Lung microvascular endothelial cell (primary cell): Measurements from ENCODE around the gene CABLES1. TPM values are rescaled to one million over a fixed set of nuclear protein-coding genes. Genes with fewer than 3 reads are reported as not detected.
A peak's percentile ranks its signal among the peaks of the same experiment; 100 is the strongest.
"Not testable (repeated sequence)": the region's sequence is repeated elsewhere in the genome, so short reads cannot be mapped to it uniquely, and the experiment has no call there.

ENCODE experiments used
- DNase-seq, 2 donors: peaks; one replicate each; pipeline versions ENCODE4 v3.0.0 to v3.0.0-alpha.2; 2010; ENCODE audit warnings: low read depth in 2 of 2
- total RNA-seq: library from RNA; depleted of rRNA; stranded (reverse); fragments of >200 nt; gene quantifications from 2 replicates; pipeline ENCODE4 v1.2.1, GENCODE V29; 2014

The CABLES1 gene
- total RNA-seq, 1 donor from 2014 or later, result 74.8 TPM

GRCh38 chr18:23142251-23142929 lies 7.1 kb downstream of the CABLES1 start:
- DNase-seq, result peak in 1 of 2 donors; percentile 31

- DNase-seq, result peak in 1 of 2 donors; percentile 50
Measured at GRCh38 chr18:23143016-23143814, 7.9 kb downstream of the CABLES1 start.

DNA sequence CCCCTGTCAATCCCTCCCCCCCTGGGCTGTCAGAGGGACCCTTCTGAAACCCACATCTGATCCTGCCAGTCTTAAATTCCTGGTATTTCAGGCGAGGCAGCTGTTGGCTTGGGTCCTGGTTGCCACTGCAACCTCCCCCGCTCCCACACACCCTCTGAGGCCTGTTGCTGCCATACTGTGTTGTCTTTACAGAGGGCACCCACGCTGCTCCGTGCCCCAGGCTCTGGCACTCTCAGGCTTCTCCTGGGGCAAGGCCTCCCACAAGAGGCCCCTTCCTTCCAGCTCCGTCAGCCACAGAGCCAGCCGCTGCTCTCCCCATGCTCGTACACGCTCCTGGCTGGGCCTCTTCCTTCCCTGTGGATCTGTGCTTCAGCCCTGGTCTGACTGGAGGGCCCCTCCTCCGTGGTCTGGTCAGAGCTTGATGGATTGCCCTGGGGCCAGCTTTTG lies 8.6 kb downstream of the CABLES1 start:
- peak; percentile 27 to 46 for DNase-seq

DNA sequence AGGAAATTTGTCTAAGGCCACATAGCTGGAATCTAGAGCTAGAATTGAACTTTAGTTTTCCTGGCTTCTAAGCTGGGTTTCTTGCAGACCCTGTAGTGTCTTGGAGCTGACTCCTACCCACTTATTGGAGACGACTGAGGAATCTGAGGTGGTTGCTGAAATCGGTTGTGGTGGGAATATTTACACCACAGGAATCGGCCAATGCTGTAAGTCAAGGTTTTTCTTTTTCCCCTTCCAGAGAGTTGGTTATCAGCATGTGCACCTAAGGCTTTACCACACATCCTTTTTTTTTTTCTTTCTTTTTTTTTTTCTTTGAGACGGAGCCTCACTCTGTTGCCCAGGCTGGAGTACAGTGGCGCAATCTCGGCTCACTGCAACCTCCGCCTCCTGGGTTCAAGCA lies 9.4 kb downstream of the CABLES1 start:
- no peak for DNase-seq

DNA sequence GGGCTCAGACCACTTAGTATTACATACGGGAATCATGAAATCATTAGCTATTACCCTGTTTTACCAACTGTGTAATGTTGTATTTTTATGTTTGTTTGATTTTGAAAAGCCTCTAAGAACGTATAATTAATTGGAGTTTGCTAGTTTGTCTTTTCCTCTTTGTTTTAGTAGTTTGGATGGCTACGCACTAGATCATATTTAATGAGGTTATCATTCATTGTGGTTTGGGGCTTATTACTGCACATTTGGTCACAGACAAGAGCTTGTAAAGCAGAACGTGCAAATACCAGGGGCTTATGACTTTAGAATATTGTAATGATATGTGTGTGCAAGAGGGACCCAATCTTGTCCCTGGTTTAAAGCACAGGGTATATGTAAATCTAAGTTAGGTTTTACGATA lies 10.3 kb downstream of the CABLES1 start:
- no peak for DNase-seq

- no peak for DNase-seq
Measured at GRCh38 chr18:23146861-23147469, 11.7 kb downstream of the CABLES1 start.

GRCh38 chr18:23148382-23148781 lies 13.1 kb downstream of the CABLES1 start:
- no peak for DNase-seq

- DNase-seq, result no peak
Measured at GRCh38 chr18:23149570-23149969, 14.3 kb downstream of the CABLES1 start.

- DNase-seq, result no peak
Measured at GRCh38 chr18:23151414-23152099, 16.3 kb downstream of the CABLES1 start.

DNA sequence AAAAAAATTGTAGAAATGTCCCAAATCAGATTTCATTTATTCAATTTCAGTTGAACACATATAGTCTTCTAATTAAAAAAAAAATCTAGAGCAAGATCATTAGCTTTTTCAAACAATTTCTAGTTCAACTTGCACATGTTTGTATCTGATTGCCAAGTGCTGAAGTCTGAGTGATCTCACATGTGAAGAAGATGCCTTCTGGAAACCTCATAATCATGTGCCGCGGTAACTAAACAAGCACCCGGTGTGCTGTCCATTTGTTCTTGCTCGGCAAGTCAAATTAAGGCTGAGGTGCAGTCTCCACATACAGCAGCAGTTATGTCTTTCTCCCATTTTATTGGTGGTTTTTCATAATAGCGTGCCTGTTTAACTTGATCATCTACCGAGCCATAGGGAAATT lies 18.7 kb downstream of the CABLES1 start:
- DNase-seq, result no peak

- no peak for DNase-seq
Measured at GRCh38 chr18:23154823-23155500, 19.7 kb downstream of the CABLES1 start.

DNA sequence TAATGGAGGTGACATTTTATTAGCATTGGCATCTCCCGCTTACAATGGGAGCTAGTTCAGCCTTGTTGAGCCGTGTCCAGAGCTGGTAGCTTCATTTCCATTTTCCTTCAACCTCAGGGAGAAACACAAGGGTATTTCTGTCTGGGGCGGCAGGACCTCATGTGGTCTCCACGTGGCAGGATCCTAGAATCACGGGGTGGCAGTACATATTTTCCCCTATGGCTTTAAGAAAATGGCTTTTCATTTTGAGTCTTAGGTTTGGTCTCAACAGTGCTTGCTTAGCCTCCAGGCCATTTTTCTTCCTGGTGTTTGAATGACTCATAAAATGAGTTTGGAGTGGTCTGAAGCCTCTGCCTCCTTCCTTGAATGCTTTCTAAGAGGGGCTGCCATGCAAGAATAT lies 20.3 kb downstream of the CABLES1 start:
- DNase-seq, result no peak

- no peak for DNase-seq
Measured at GRCh38 chr18:23156134-23156533, 20.8 kb downstream of the CABLES1 start.

GRCh38 chr18:23158058-23158457 lies 22.8 kb downstream of the CABLES1 start:
- no peak for DNase-seq

- not testable (repeated sequence) for DNase-seq
Measured at GRCh38 chr18:23158884-23159283, 23.6 kb downstream of the CABLES1 start.

- DNase-seq, result no peak
Measured at GRCh38 chr18:23159344-23159743, 24.1 kb downstream of the CABLES1 start.

DNA sequence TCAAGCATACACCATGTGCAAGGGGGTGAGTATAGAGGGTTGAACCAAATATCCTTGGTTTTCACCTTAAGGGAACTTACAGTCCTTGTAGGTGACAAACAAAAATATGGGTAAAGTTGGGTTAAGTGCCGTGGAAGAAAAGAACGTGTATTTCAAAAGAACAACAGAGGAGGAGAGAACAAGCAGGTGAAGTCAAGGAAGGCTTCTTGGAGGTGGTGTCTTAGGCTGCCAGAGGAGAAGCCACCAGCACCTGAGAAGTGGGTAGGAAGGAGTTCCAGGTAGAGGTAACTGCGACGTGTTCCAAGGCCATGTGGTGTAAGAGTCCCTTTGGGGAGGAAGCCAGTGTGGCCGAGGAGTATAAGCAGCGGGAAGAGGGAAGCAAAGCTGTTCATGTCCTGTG lies 27.2 kb downstream of the CABLES1 start:
- DNase-seq, result no peak

DNA sequence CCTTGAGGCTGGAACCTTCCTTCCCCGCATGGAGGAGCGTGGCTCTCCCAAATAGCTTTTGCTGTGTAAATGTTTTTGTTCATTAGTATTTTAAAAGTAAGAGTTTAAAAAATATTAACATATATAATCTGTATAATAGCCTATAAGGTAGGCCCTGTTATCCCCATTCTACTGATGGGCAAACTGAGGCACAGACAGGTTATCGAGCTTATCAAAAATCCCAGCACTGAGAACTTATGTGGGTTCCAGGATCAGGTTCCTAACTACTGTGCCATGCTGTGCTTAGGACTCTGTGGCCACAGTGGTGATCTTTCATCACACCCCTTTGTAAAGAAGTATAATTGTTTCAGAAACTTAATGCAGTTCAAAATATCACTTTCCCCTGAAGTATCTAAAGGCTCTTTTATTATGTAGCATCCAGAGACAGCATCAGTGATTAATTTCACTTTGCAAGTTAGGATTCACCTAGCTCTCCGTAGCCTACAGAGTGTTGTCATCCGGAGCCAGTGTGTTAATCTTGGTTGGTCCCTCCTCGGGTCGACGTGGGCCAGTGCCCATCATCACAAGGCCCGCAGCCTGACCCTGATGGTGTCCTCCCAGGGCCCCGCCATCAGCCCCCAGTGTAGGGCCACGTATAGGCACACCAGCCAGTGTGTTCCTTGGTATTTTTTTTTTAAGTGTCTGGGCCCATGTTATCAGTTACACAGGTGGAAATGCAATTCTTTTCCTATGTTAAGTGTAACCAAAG lies 28.7 kb downstream of the CABLES1 start:
- no peak for DNase-seq

DNA sequence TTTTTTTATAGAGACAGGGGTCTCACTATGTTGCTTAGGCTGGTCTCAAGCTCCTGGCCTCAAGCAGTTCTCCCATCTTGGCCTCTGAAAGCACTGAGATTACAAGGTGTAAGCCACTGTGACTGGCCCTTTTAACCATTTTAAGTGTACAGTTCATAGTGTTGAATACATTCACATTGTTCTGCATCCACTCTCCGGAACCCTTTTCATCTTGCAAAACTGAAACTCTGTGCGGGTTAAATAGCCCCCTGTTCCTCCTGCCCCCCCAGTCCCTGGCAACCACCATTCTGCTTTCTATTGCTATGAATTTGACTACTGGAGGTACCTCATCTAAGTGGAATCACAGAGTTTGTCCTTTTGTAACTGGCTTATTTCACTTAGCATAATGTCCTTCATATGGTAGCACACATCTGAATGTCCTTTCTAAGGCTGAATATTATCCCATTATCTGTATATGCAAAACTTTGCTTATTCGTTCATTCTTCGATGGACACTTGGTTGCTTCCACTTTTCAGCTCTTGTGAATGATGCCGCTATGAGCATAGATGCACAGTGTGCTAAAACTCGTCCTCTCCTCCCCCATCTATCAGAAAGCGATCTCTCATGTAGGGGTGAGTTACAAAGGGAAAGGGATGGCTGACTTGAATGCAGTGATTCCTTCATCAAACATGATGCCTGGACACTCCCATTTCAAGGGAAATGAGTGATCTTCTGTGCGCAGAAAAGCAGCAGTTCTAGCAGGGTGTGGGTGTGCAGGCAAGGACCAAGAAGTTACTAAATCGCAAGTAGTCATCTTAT lies 30.2 kb downstream of the CABLES1 start:
- no peak for DNase-seq
